NCI-H128 (cell line): ENCODE data around the gene HLF.

Source experiments
- DNase-seq: peaks from one replicate; lab custom pipeline; 2025; ENCODE audit not compliant: unreplicated experiment; lab: John Stamatoyannopoulos, UW

The HLF gene

GRCh38 chr17:55305321-55306087 lies 40.7 kb downstream of the HLF start:
- DNase-seq: no peak

GRCh38 chr17:55307879-55308278 lies 43.1 kb downstream of the HLF start:
- DNase-seq: no peak

GRCh38 chr17:55308613-55309391 lies 44.0 kb downstream of the HLF start:
- no peak for DNase-seq

GRCh38 chr17:55311767-55312375 lies 47.1 kb downstream of the HLF start:
- DNase-seq: no peak

- DNase-seq: no peak
Measured at GRCh38 chr17:55312852-55313251, 48.1 kb downstream of the HLF start.

- DNase-seq: no peak
Measured at GRCh38 chr17:55314061-55314783, 49.5 kb downstream of the HLF start.

GRCh38 chr17:55314784-55315491 lies 50.2 kb downstream of the HLF start:
- DNase-seq: no peak

- no peak for DNase-seq
Measured at GRCh38 chr17:55316499-55316898, 51.7 kb downstream of the HLF start.

- no peak for DNase-seq
Measured at GRCh38 chr17:55317284-55317683, 52.5 kb downstream of the HLF start.

- DNase-seq: no peak
Measured at GRCh38 chr17:55318081-55318480, 53.3 kb downstream of the HLF start.

- DNase-seq: no peak
Measured at GRCh38 chr17:55318715-55319487, 54.1 kb downstream of the HLF start.

- DNase-seq: no peak
Measured at GRCh38 chr17:55319933-55320593, 55.3 kb downstream of the HLF start.

- DNase-seq: no peak
Measured at GRCh38 chr17:55320594-55321426, 56.0 kb downstream of the HLF start.

- no peak for DNase-seq
Measured at GRCh38 chr17:55321427-55322060, 56.8 kb downstream of the HLF start.

GRCh38 chr17:55322453-55322985 lies 57.8 kb downstream of the HLF start:
- DNase-seq: no peak

GRCh38 chr17:55323518-55324295 lies 58.9 kb downstream of the HLF start:
- DNase-seq: no peak
